Activated naive CD4-positive, alpha-beta T cell treated with Interleukin-2 at 50 U/mL for 16 hours (primary cell): ENCODE data around the gene ZNF268.

ENCODE experiments used
- DNase-seq: peaks from one replicate; pipeline ENCODE4 v3.0.0-alpha.2; 2020

The ZNF268 gene

DNA sequence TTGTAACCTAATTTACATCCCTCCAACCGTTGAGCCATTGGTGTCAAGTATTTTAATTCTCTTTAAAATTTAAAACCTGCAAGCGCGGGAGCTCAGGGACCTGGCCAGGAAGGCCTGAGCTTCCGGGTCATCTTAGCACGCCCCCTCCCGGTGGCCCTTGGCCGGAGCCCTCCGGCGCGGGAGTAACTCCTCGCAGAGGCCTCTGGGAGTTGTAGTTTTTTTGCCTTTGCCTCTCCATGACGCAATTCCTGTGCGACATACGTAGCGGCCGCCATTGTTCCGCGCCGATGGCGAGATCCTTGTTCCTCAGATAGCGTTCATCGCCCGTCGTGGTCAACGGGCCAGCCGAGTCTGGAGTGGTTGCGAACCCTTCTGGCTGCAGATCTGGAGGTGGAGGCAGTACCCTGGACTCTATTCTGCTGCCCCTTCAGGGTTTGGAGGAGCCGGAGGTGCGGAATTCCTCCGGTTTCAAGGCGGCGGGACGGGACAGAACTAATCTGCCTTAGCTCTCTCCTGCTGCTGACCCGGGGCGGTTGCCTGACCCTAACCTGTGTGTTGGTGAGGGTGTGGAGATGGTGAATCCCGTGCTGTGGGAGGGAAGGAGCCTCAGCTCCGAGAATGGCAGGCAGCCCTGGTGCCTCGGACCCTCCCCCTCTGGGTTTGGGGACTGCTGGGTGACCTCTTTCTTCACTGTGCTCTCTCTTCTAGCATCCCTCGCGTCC lies at the start of gene ZNF268:
ZNF268 (plus strand) TSS at position 258 of the 722 bp plus-strand sequence. CDS start 503 bp downstream, outside the sequence.
- DNase-seq, result peak; percentile 89

DNA sequence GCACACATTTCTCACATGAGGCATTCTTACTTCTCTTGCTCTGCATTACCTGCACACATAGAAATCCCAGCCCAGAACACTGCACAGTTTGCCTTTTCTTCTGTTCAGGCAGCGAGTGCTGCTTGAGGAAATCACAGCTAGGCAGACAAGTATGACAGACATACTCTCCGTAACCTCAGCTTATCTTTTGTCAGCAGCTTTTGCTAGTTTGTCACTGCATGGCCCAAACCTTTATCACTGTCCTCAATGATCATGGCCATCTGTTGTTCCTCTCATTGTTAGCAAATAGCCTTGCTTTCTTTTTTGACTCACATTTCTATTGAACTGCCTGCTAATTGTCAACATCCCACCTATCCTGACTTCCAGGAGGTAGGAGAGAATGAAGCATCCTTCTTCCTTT lies 45.5 kb upstream of the ZNF268 start:
- no peak for DNase-seq

DNA sequence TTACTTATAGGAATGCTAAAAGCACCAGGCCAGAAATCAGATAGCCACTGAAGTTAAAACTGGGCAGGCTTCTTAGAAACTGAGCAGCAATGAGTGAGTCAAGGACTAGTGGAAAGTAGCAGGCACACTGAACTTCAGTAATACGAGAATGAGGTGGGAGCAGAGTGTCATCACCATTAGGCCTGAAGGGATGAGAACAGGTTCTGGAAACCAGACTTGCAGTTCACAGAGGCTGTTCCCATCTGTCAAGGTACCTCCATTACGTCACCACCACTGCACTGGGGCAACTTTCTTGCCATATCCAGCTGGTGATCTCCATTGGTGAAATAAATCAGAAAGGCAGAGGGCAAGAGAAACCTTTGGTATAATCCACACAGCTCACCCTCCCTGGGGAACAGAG lies 35.3 kb upstream of the ZNF268 start:
- no peak for DNase-seq

DNA sequence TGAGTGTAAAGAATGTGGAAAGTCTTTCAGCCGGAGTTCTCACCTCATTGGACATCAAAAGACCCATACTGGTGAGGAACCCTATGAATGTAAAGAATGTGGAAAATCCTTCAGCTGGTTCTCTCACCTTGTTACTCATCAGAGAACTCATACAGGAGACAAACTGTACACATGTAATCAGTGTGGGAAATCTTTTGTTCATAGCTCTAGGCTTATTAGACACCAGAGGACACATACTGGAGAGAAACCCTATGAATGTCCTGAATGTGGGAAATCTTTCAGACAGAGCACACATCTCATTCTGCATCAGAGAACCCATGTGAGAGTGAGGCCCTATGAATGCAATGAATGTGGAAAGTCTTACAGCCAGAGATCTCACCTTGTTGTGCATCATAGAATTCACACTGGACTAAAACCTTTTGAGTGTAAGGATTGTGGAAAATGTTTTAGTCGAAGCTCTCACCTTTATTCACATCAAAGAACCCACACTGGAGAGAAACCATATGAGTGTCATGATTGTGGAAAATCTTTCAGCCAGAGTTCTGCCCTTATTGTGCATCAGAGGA lies 25.1 kb upstream of the ZNF268 start:
- DNase-seq, result no peak

DNA sequence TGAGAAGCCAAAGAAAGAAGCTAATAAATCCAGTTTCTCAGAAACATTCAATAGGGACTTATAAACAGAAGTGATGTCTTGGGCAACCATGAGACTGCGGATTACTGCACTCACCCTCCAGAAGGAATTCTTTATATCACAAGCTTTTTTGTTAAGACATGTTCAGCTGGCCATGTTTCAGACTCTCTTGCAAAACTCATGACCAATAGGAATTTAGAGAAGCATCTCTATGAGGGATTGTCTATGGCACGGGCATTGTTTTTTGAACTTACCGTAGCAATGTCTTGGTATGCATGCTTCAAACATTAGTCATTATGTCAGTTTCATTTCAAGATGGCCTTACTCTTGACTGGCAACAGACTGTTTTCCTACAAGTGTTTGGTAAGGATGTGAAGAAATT lies 15.5 kb upstream of the ZNF268 start:
- DNase-seq, result no peak

DNA sequence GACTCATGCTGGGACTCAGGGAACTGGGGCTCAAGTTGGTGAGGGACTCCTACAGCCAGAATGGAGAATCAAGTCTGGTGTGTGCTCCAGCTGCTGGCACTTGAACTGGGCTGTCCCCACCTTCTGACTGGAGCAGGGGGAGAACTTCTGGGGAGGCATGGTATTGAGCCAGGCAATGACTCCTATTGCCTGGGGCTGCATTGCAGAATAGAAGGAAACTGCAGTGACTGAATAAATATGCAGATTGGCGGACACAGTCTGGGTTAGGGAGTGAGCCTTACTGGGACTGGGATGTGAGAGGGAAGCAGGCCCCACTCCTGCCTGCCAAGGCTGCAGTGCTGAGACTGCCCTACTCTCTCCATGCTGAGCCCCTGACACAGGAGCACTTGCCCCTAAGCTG lies 8.8 kb upstream of the ZNF268 start:
- no peak for DNase-seq

DNA sequence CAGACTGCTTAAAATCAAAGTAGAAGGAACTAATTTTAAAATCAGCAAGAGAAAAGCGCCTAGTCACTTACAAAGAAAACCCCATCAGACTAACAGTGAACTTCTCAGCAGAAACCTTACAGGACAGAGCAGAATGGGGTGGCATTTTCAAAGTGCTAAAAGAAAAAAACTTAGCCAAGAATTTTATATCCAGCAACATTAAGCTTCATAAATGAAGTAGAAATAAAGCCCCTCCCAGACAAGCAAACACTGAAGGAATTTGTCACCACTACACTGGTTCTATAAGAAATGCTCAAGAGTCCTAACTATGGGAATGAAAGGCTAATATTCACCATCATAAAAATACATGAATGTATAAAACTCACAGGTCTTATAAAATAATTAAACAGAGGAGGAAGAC lies 6.4 kb upstream of the ZNF268 start:
- no peak for DNase-seq

DNA sequence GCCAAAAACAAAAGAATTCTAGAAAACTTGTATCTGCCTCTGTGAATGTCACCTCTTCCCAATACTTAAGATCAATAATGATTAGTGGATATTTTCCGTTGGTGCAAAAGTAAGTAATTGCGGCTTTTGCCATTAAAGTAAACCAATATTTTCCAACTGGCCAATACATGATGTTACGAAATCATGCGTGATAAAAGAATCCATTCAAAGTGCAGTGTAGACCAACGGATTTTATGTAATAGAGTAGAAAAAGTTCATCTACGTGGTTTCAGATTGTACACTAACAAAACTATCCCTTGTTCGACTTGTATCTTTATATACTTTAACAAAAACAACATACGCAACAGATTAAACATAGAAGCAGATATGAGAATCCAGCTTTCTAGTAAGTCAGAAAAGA lies 626 bp upstream of the ZNF268 start:
- DNase-seq, result no peak

DNA sequence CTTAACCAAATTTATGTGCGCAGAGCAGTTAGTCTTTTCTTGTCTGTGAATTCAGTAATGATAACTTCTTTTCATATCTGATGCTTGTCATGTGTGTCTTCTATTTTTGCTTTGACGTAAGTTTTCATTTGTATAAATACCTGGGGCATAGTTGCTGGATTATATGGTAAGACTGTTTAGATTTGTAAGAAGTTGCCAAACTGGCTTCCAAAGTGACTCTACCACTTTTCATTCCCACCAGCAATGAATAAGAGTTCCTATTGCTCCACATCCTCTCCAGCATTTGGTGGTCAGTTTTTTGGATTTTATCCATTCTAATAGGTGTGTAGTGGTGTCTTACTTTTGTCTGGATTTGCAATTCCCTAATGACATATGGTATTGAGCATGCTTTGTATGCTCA lies 8.9 kb downstream of the ZNF268 start:
- no peak for DNase-seq

DNA sequence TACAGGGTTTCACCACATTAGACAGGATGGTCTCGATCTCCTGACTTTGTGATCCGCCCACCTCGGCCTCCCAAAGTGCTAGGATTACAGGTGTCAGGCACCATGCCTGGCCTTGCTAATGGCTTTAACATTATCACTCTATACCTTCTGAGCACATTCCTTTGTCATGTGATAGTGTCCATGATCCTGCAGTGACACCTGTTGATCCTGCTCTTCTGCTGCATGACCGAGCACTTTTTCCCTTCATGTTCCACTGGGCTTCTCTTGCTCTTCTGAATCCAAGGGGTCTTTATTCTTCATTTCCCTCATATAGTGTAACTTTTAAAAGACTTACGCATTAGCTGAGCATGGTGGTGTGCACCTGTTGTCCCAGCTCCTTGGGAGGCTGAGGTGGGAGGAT lies 11.6 kb downstream of the ZNF268 start:
- no peak for DNase-seq

DNA sequence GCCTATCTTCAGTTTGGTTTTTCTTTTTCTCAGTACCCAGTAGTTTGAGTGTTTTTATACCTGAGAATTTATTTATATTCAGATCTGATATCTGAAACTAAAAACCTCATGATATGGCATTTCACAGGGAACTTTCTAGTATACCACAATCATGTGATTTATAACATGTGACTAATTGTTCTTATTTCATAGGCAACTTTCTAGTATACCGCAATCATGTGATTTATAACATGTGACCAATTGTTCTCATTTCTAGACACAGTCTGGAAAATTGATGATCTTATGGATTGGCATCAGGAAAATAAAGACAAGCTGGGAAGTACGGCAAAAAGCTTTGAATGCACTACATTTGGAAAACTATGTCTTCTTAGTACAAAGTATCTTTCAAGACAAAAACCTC lies 20.6 kb downstream of the ZNF268 start:
- no peak for DNase-seq

DNA sequence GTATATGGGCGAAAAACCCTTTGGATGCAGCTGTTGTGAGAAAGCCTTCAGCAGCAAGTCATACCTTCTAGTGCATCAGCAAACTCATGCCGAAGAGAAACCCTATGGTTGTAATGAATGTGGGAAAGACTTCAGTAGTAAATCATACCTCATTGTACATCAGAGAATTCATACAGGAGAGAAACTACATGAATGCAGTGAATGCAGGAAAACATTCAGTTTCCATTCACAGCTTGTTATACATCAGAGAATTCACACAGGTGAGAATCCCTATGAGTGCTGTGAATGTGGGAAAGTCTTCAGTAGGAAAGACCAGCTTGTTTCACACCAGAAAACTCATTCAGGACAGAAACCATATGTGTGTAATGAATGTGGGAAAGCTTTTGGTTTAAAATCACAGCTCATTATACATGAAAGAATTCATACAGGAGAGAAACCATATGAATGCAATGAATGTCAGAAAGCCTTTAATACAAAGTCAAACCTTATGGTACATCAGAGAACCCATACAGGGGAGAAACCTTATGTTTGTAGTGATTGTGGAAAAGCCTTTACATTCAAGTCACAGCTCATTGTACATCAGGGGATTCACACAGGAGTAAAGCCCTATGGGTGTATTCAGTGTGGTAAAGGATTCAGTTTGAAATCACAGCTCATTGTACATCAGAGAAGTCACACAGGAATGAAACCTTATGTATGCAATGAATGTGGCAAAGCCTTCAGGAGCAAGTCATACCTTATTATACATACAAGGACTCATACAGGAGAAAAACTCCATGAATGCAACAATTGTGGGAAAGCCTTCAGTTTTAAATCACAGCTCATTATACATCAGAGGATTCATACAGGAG lies 21.4 kb downstream of the ZNF268 start:
- no peak for DNase-seq

DNA sequence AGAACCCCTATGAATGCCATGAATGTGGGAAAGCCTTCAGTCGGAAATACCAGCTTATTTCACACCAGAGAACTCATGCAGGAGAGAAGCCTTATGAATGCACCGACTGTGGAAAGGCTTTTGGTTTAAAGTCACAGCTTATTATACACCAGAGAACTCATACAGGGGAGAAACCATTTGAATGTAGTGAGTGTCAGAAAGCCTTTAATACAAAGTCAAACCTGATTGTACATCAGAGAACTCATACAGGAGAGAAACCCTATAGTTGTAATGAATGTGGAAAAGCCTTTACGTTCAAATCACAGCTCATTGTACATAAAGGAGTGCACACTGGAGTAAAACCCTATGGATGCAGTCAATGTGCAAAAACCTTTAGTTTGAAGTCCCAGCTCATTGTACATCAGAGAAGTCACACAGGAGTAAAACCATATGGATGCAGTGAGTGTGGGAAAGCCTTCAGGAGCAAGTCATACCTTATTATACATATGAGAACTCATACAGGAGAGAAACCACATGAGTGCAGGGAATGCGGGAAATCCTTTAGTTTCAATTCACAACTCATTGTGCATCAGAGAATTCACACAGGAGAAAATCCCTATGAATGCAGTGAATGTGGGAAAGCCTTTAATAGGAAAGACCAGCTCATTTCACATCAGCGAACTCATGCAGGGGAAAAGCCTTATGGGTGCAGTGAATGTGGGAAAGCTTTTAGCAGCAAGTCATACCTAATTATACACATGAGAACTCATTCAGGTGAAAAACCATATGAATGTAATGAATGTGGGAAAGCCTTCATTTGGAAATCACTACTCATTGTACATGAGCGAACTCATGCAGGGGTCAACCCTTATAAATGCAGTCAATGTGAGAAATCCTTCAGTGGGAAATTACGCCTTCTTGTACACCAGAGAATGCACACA lies 22.3 kb downstream of the ZNF268 start:
- no peak for DNase-seq

DNA sequence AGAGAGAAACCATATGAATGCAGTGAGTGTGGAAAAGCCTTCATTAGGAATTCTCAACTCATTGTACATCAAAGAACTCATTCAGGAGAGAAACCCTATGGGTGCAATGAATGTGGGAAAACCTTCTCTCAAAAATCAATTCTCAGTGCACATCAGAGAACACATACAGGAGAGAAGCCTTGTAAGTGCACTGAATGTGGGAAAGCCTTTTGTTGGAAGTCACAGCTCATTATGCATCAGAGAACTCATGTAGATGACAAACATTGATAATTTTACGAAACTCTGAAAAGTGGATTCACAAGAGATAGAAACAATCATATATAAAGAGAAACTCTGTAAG lies 22.9 kb downstream of the ZNF268 start:
- DNase-seq, result no peak

DNA sequence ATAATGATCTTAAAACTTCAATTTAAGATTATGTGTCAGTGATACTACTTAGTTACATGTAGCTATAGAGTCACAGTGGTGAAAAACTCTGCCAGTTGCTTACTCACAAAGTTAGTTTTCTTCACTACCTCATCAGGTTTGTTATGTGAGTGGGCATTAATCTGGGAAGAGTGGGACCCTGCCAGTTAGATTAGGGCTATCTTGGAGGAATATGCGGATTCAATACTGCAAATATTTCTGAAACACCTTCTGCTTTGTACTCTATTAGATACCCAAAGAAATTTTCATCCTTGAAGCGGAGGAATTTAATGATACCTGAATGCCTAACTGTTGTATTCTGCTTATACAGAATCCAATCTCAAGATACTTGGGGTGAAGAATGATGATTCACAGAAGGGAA lies 25.1 kb downstream of the ZNF268 start:
- no peak for DNase-seq

DNA sequence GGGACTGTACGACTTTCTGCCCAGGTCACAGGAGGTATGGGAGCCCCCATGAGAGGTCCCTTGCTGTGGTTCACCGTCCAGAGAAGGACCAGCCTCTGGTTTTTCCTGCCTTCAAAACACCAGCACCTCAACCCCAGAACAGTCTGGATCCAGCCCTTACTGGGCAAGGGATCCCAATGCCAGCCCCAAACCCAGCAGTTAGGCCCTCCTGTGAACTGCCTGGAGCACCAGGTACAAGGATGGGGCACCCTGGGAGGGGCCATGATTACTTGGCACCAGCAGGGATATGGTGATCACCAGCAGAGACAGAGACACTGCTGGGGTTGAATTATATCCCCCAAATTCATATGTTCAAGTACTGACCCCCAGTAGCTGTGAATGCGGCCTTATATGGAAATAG lies 34.4 kb downstream of the ZNF268 start:
- DNase-seq, result no peak

DNA sequence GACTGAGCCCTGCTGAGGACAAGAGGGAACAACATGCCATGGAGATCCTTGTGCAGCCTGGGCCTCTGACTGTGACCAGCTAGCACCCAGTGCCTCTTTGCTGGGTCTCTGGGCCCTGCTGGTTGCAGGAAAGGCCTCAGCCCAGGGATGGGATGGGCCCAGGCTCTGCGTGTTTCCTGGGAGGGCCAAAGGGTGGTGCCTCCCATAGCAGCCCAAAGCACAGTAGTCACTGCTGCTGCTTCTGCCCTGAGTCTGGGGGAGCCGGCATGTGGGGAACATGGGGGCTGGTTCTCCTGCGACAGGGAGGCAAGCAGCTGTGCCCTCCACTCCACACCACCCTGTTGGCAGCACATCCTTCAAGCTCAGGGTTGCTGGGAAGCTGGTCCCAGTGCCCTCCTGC lies 35.9 kb downstream of the ZNF268 start:
- DNase-seq, result no peak

DNA sequence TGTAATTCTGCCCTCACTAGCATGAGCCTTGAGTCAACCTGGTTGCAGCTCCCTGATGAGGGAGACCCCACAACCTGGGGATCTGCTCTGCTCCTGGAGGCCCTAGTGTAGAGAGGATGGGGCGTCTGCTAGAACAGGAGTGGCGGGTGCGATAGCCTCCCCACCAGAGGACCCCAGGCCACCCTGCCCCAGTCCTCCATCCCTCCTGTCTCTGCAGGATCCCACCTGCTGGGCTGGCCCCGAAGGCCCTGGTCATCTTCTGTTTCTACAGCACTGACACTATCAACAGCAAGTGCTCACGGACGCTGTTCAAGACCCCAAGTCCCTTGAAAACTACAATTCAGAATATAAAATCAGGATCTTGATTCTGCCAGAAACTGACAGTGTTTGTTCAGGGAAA lies 39.2 kb downstream of the ZNF268 start:
- DNase-seq, result no peak

DNA sequence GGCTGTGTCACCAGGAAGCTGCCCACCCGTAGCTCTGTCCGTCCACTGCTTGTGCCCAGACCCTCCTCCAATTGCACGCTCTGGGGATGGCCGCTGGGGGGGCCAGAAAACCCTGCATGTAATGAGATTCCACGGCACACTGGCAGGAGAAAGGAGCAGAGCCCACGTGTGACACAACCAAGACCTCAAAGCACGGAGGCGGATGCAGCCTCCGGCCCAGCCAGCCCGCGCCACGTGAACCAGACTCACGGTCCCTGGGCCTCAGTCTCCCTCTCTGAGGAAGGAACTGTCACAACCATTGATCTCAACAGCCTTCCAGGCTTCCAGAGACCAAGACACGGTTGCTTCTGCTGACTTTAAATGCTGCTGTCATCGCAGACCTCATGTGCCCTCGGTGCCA lies 39.9 kb downstream of the ZNF268 start:
- no peak for DNase-seq

DNA sequence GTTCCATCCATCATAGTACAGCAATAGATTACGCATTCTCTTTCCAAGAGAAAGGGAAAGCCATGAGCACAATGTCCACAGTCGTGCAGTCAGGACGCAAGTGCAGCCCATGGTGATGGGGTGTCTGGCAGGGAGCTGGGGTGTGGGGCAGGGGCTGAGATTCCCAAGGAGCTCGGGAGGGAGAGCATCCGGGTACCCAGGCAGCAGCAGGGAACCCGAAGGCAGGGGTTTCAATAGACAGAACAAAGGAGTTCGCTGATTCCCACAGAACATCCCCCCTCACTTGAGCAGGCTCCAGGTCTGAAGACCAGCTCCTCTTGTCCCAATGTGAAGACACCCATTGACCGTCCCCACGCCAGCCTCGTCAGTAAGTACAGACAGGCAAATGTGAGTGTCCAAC lies 40.9 kb downstream of the ZNF268 start:
- no peak for DNase-seq

DNA sequence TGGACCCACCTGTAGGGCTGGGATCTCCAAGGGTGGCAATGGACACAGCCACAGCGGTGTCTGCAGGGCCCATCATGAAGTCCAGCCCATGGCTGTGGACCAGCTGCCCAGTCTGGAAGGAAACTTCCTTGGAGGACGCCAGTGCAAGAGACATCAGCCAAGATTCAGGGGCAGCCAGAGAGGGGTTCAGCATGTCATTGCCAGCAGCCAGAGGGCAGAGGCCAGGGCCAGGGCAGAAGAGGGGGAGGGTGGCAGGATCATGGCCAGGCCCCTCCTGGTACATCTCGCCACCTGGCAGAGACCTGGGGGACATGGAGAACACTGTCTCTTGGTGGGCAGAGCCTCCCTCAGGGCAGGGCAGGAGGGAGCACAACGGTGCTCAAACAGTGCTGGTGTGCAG lies 44.2 kb downstream of the ZNF268 start:
- DNase-seq, result no peak

DNA sequence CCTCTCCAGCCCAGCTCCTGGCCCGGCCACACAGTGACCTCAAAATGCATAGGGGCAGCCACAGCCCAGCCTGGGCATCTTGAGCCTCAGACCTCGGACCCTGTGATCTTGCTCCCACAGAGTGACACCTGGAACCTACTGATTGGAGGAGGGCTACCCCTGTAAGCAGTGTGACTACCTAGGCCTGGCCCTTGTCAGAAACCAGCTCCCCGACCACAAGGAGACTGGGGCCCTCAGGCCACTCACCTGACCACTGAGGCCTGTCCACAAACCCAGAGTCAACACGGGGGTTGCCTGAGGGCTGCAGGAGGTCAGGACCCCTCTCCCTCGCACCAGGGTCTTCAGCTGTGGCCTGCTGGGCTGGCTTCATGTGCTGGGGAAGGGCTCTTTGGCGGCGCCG lies 45.4 kb downstream of the ZNF268 start:
- DNase-seq, result no peak

DNA sequence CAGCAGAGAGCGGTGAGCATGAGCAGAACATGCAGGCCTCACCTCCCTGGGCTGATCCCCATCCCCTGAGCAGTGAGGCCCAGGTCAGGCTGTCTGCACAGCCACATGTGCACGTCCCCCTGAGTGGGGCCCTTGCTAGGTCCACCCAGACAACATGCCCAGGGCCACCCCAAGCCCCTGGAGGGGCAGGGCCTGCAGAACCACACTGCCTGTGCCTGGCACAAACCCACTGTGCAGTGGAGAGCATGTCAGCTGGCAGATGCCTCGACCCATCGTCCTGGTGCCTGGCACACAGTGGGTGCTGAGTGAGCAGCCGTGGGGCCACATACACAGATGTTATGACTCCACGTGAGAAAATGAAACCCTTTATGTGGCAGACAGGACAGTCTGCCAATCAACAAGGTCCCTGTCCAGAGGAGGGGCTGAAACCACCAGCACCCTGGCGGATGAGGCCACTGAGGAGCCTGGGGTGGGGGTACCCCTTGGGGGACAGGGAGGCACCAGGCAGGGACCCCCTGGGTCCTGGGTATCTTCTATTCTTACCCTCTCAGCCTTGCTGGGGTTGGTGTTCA lies 46.1 kb downstream of the ZNF268 start:
- no peak for DNase-seq
